SK-N-SH (cell line): ENCODE results near the gene HNRNPH1.

Experiments used
- CTCF ChIP-seq: fragments of 200-600 bp; sonication (generic); IDR thresholded peaks from 2 replicates; pipeline ENCODE4 v1.6.1; 2017; ENCODE audit warnings: antibody characterized with exemption, mild to moderate bottlenecking, moderate library complexity
- POLR2AphosphoS5 ChIP-seq: IDR thresholded peaks from 2 replicates; pipeline ENCODE4 v1.6.1; 2012; ENCODE audit warnings: low read depth, low read length
- SIN3A ChIP-seq: IDR thresholded peaks from 2 replicates; pipeline ENCODE4 v1.6.1; 2012; ENCODE audit warnings: low read depth, mild to moderate bottlenecking, low read length, moderate library complexity, borderline replicate concordance
- TF ChIP-seq, protein P1 (sequence below): IDR thresholded peaks from 2 replicates; pipeline ENCODE4 v1.6.1; 2012; ENCODE audit warnings: mild to moderate bottlenecking, low read depth, low read length, moderate library complexity
- TF ChIP-seq, protein P2 (sequence below): IDR thresholded peaks from 2 replicates; pipeline ENCODE4 v1.4.0; 2012; ENCODE audit warnings: low read depth, borderline replicate concordance

DNA sequence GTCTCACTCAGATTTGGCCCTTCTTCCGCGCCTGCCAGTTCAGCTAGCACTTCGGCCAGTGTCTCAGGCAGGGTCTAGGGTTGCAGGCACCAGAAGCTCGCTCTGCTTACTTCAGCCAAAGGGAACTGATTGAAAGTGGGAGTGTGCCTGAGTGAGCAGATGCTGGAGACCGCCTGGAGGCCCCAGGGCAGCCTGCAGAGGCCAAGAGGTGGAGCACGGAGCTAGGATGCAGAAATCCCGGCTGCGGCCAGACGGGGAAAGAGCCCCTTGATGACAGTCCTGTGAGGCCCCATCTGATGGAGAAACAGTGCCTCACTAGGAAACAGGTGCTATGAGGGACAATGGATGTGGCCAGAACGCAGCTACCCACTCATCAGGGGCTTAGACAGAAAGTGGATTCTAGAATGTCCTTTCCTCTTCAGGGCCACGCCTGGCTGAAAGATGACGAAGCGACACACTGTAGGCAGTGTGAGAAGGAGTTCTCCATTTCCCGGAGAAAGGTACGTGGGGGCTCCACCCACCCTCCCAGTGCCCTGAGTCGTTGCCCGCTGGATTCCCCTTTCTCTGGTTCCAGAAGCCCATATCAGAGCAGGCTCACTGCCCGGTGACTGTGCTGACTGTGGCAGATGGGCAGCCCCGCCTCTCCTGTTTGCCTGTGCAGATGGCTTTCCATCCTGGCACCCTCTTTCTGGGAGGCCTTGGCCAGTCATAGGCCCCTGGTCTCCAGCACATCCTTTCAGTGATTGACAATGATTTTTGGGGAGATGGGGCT, 16.1 kb downstream of the HNRNPH1 start:
- TF ChIP-seq SIN3A (no peak), POLR2AphosphoS5 (peak; percentile 70; the same call in 1 of the 2 replicates), CTCF (no peak)
- TF ChIP-seq, protein P1, sequence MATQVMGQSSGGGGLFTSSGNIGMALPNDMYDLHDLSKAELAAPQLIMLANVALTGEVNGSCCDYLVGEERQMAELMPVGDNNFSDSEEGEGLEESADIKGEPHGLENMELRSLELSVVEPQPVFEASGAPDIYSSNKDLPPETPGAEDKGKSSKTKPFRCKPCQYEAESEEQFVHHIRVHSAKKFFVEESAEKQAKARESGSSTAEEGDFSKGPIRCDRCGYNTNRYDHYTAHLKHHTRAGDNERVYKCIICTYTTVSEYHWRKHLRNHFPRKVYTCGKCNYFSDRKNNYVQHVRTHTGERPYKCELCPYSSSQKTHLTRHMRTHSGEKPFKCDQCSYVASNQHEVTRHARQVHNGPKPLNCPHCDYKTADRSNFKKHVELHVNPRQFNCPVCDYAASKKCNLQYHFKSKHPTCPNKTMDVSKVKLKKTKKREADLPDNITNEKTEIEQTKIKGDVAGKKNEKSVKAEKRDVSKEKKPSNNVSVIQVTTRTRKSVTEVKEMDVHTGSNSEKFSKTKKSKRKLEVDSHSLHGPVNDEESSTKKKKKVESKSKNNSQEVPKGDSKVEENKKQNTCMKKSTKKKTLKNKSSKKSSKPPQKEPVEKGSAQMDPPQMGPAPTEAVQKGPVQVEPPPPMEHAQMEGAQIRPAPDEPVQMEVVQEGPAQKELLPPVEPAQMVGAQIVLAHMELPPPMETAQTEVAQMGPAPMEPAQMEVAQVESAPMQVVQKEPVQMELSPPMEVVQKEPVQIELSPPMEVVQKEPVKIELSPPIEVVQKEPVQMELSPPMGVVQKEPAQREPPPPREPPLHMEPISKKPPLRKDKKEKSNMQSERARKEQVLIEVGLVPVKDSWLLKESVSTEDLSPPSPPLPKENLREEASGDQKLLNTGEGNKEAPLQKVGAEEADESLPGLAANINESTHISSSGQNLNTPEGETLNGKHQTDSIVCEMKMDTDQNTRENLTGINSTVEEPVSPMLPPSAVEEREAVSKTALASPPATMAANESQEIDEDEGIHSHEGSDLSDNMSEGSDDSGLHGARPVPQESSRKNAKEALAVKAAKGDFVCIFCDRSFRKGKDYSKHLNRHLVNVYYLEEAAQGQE, result no peak
- TF ChIP-seq, protein P2, sequence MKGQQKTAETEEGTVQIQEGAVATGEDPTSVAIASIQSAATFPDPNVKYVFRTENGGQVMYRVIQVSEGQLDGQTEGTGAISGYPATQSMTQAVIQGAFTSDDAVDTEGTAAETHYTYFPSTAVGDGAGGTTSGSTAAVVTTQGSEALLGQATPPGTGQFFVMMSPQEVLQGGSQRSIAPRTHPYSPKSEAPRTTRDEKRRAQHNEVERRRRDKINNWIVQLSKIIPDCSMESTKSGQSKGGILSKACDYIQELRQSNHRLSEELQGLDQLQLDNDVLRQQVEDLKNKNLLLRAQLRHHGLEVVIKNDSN, result no peak
